ENCODE measurements around the gene SP1.
"Not testable (repeated sequence)": the region's sequence is repeated elsewhere in the genome, so short reads cannot be mapped to it uniquely, and the experiment has no call there.

Gene SP1

DNA sequence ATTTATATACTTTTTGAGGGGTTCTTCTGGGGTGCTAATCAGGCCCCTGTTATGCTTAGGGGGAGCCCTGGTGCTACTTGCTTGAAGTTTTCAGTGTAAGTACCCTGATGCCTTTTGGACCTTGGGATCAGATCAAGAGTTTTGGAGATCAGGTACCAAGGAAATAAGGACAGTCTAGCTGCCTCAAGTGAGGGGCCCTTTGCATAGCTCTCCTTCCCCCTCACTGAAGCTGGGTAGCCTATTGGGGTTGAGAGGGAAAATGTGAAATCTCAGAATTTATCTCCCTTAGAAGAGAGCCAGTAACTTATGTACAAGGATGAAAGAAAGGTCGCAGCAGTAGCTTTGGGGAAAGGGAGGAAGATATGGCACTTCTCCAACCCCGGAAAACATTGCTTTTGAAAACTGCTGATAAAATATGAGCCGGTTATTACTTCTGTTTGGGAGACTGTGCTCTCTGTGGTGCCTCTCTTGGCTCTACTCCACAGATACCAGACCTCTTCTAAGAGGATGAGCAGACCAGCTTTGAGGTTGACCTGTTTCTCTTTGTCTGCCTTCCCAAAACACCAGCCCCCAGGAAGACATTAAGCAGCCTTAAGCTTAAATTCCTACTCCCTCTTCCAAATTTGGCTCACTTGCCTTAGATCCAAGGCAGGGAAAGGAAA is 34.9 kb downstream of the SP1 start:
- Histone ChIP-seq H3K4me3 (ENCODE audit: insufficient read length, low read depth) (no peak overlapping the region), H3K9me3 (ENCODE audit: insufficient read depth, low read length) (no peaks in the 10 kb centered on the region), H3K9ac (ENCODE audit: insufficient read length, low read depth) (peak overlapping the region; percentile 24), H3K36me3 (ENCODE audit: insufficient read depth, insufficient read length, low read length) (peaks cover 39% of the 10 kb centered on the region), H3K4me1 (ENCODE audit: insufficient read depth, insufficient read length) (peaks cover 5% of the 10 kb centered on the region), H3K27me3 (ENCODE audit: insufficient read depth, insufficient read length) (no peaks in the 10 kb centered on the region)
- no peak for DNase-seq (ENCODE audit: low read depth, low spot score)
- TF ChIP-seq SUZ12 (IDR thresholded peaks at IDR 0.05; ENCODE audit: extremely low read depth, insufficient read depth, insufficient read length) (no peak), ZNF274 (IDR thresholded peaks at IDR 0.05; ENCODE audit: low read depth, low read length) (no peak), YY1 (IDR thresholded peaks at IDR 0.05; ENCODE audit: insufficient read depth, insufficient read length) (no peak)

DNA sequence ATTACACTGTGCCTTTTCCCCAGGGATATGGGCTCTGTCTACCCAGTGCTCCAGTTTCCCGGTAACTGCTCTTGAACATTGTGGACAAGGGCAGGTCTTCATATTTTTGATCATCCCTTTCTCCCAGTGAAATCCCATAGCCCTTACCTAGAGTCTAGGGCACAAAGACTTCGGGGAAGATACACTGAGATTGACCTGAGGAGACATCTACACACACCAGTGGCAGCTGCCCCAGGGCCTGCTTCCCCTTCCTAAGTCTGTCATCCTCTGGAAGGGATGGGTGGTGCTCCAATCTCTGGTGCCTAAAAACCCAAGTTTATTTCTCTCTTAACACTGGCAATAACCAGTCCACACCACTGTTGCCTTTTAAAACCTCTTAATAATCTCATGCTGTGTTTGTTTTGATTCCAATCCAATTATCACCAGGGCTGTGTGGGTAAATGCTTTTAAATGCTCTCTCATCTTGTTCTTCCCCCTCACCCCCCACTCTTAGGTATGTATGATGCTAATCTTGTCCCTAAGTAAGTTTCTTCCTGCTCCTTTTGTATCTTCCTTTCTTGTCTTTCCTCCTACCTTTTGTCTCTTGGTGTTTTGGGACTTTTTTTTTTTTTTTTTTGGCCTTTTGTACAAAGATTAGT is 35.9 kb downstream of the SP1 start:
- H3K9me3 ChIP-seq (ENCODE audit: insufficient read depth, low read length); H3K4me3 ChIP-seq (ENCODE audit: insufficient read length, low read depth); H3K9ac ChIP-seq (ENCODE audit: insufficient read length, low read depth); DNase-seq (ENCODE audit: low read depth, low spot score); H3K4me1 ChIP-seq (ENCODE audit: insufficient read depth, insufficient read length); H3K27me3 ChIP-seq (ENCODE audit: insufficient read depth, insufficient read length): not testable (repeated sequence)
- H3K36me3 ChIP-seq (ENCODE audit: insufficient read depth, insufficient read length, low read length) = peaks cover 36% of the 10 kb centered on the region

DNA sequence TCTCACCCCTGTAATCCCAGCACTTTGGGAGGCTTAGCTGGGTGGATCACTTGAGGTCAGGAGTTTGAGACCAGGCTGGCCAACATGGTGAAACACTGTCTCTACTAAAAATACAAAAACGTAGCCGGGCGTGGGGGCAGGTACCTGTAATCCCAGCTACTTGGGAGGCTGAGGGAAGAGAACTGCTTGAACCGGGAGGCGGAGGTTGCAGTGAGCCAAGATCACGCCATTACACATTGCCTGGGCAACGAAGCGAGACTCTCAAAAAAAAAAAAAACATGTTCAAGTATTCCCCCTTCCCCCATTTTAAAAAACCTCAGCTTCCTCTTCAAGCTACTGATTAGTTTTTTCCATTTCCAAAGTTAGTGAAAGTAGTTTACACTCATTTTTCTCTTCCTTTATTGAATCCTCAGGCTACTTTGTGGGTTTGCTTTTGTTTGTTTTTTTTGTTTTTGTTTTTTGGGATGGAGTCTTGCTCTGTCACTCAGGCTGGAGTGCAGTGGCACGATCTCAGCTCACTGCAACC is 37.4 kb downstream of the SP1 start:
- not testable (repeated sequence) for H3K27me3 ChIP-seq (ENCODE audit: insufficient read depth, insufficient read length); DNase-seq (ENCODE audit: low read depth, low spot score); H3K4me1 ChIP-seq (ENCODE audit: insufficient read depth, insufficient read length); H3K9ac ChIP-seq (ENCODE audit: insufficient read length, low read depth); H3K4me3 ChIP-seq (ENCODE audit: insufficient read length, low read depth); H3K9me3 ChIP-seq (ENCODE audit: insufficient read depth, low read length)
- H3K36me3 ChIP-seq (ENCODE audit: insufficient read depth, insufficient read length, low read length) = peaks cover 22% of the 10 kb centered on the region

DNA sequence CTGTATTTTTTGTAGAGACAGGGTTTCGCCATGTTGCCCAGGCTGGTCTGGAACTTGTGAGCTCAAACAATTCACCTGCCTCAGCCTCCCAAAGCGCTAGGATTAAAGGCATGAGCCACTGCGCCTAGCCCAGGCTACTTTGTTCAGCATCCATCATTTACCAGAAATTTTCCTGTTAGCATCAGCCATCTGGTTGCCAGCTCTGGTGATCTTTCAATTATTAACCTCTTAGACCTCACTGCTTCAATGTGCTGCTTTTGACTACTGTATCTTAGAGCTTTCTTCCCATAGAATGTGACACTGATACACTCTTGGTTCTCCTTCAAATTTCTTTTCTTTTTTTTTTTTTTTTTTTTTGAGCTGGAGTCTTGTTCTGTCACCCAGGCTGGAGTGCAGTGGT is 38.2 kb downstream of the SP1 start:
- no peak for TF ChIP-seq SUZ12 (IDR thresholded peaks at IDR 0.05; ENCODE audit: extremely low read depth, insufficient read depth, insufficient read length)
- TF ChIP-seq ZNF274 (IDR thresholded peaks at IDR 0.05; ENCODE audit: low read depth, low read length) = no peak
- TF ChIP-seq YY1 (IDR thresholded peaks at IDR 0.05; ENCODE audit: insufficient read depth, insufficient read length) = no peak

DNA sequence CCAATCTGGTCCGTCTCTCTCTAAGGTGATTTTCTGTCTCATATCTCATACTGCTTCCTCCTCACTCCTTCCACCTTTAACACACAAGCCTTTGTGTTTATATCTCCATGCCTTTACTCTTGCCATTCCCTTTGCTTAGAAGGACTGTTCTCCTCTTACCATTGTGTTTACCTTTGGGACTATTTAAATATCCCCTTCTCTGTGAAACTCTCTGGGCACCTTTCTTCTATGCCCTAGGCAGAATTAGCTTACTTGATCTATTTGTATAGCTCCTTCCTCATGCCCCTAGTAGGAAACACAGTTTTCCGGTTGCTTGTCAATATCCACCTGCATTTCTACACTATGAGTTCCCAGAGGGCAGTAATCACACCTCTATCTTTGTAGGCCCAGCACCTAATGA is 39.8 kb downstream of the SP1 start:
- Histone ChIP-seq H3K9ac (ENCODE audit: insufficient read length, low read depth) (no peak overlapping the region), H3K27me3 (ENCODE audit: insufficient read depth, insufficient read length) (no peaks in the 10 kb centered on the region), H3K4me1 (ENCODE audit: insufficient read depth, insufficient read length) (peaks cover 3% of the 10 kb centered on the region), H3K36me3 (ENCODE audit: insufficient read depth, insufficient read length, low read length) (peaks cover under 1% of the 10 kb centered on the region), H3K4me3 (ENCODE audit: insufficient read length, low read depth) (no peak overlapping the region), H3K9me3 (ENCODE audit: insufficient read depth, low read length) (no peaks in the 10 kb centered on the region)
- DNase-seq (ENCODE audit: low read depth, low spot score) = no peak
- no peak for TF ChIP-seq YY1 (IDR thresholded peaks at IDR 0.05; ENCODE audit: insufficient read depth, insufficient read length)
- no peak for TF ChIP-seq ZNF274 (IDR thresholded peaks at IDR 0.05; ENCODE audit: low read depth, low read length)
- TF ChIP-seq SUZ12 (IDR thresholded peaks at IDR 0.05; ENCODE audit: extremely low read depth, insufficient read depth, insufficient read length) = no peak

More for the DNA sequence above, 38.2 kb downstream of the SP1 start:
- H3K4me3 ChIP-seq (ENCODE audit: insufficient read length, low read depth) = no peak overlapping the region
- peaks cover 13% of the 10 kb centered on the region for H3K36me3 ChIP-seq (ENCODE audit: insufficient read depth, insufficient read length, low read length)
- H3K27me3 ChIP-seq (ENCODE audit: insufficient read depth, insufficient read length) = no peaks in the 10 kb centered on the region
- no peak overlapping the region for H3K9ac ChIP-seq (ENCODE audit: insufficient read length, low read depth)
- H3K9me3 ChIP-seq (ENCODE audit: insufficient read depth, low read length) = no peaks in the 10 kb centered on the region
- peaks cover 5% of the 10 kb centered on the region for H3K4me1 ChIP-seq (ENCODE audit: insufficient read depth, insufficient read length)
- DNase-seq (ENCODE audit: low read depth, low spot score) = no peak

DNA sequence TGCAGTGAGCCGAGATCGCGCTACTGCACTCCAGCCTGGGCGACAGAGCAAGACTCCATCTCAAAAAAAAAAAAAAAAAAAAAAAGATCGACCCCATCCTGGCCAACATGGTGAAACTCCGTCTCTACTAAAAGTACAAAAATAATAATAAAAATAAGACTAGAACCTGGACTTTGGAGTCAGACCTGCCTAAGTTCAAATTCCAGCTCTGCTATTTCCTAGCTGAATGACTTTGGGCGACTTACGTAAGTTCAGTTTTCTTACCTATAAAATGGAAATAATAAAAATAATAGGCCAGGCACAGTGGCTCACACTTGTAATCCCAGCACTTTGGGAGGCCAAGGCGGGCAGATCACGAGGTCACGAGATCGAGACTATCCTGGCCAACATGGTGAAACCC is 42.3 kb downstream of the SP1 start:
- H3K4me3 ChIP-seq (ENCODE audit: insufficient read length, low read depth); H3K4me1 ChIP-seq (ENCODE audit: insufficient read depth, insufficient read length); H3K9me3 ChIP-seq (ENCODE audit: insufficient read depth, low read length); H3K36me3 ChIP-seq (ENCODE audit: insufficient read depth, insufficient read length, low read length); DNase-seq (ENCODE audit: low read depth, low spot score); H3K27me3 ChIP-seq (ENCODE audit: insufficient read depth, insufficient read length); H3K9ac ChIP-seq (ENCODE audit: insufficient read length, low read depth): not testable (repeated sequence)

DNA sequence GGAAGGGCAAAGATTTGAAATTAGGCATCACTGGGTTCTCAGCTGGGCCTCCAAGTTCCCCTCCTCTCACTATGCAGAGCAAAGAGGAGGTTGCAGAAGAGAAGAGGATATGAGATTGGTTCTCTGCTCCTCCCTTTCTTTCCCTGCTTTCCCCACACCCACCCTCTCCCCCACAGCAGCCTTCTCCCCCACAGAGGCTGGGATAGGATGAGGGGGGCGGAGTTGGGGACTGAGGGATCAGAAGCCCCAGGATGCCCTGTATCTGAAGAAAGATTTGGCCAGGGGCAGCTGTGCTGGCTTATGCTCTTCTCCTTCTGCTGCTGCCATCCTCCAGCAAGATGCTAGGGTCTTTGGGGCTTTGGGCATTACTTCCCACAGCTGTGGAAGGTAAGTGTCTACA is 43.6 kb downstream of the SP1 start, which contains the start of gene AMHR2:
Gene AMHR2 (plus strand): TSS at position 259 of the 400 bp plus-strand sequence. CDS start 80 bp downstream, at position 339.
- Histone ChIP-seq H3K36me3 (ENCODE audit: insufficient read depth, insufficient read length, low read length) (no peaks in the 10 kb centered on the region), H3K9me3 (ENCODE audit: insufficient read depth, low read length) (no peaks in the 10 kb centered on the region), H3K9ac (ENCODE audit: insufficient read length, low read depth) (no peak within 1 kb of the TSS), H3K4me1 (ENCODE audit: insufficient read depth, insufficient read length) (peaks cover 7% of the 10 kb centered on the region), H3K27me3 (ENCODE audit: insufficient read depth, insufficient read length) (no peaks in the 10 kb centered on the region), H3K4me3 (ENCODE audit: insufficient read length, low read depth) (no peak within 1 kb of the TSS)
- TF ChIP-seq YY1 (IDR thresholded peaks at IDR 0.05; ENCODE audit: insufficient read depth, insufficient read length) = no peak
- no peak for TF ChIP-seq SUZ12 (IDR thresholded peaks at IDR 0.05; ENCODE audit: extremely low read depth, insufficient read depth, insufficient read length)
- TF ChIP-seq ZNF274 (IDR thresholded peaks at IDR 0.05; ENCODE audit: low read depth, low read length) = no peak
- DNase-seq (ENCODE audit: low read depth, low spot score) = no peak

Measured in NT2/D1 (cell line).